GM12892 (cell line): Measurements from ENCODE around the gene GDA.

Experiments used
- POLR2A ChIP-seq: IDR thresholded peaks from 2 replicates; pipeline ENCODE4 v1.6.1; 2011; ENCODE audit warnings: low read depth, low read length, control low read depth
- POLR2AphosphoS5 ChIP-seq: IDR thresholded peaks from 2 replicates; pipeline ENCODE4 v1.6.1; 2011; ENCODE audit warnings: low read depth, low read length, control low read depth
- TAF1 ChIP-seq: IDR thresholded peaks from 2 replicates; pipeline ENCODE4 v1.6.1; 2011; ENCODE audit warnings: low read depth, mild to moderate bottlenecking, control low read depth, low read length, borderline replicate concordance

DNA sequence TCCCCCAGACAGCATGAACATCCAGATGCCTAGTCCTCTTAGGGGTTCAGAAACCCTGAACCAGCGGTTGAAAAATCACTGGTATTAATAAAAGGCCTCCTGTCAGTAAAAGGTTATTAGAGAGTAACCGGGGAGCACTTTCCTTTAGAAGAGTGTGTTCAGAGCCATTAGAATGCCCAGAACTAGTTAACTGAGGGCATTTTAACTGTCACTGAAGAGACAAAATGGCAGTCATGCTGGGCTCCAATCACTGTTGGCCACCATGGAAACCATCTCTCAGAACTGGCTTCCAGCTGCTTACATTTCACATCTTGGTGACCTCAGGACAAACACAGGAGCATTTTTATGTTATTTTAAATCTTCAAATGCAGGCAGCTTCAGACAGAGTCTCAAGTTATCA is 36.2 kb upstream of the GDA start:
- TF ChIP-seq POLR2A, result no peak
- no peak for TF ChIP-seq TAF1
- TF ChIP-seq POLR2AphosphoS5, result no peak
